HG03439 (cell line): ENCODE results near the gene TUT7.

ENCODE experiments used
- ATAC-seq: cut with Tn5 transposase; IDR thresholded peaks from one replicate; pipeline ENCODE4 v1.9.1; 2021; ENCODE audit warnings: mild to moderate bottlenecking, moderate library complexity; ENCODE audit not compliant: unreplicated experiment

Gene TUT7

DNA sequence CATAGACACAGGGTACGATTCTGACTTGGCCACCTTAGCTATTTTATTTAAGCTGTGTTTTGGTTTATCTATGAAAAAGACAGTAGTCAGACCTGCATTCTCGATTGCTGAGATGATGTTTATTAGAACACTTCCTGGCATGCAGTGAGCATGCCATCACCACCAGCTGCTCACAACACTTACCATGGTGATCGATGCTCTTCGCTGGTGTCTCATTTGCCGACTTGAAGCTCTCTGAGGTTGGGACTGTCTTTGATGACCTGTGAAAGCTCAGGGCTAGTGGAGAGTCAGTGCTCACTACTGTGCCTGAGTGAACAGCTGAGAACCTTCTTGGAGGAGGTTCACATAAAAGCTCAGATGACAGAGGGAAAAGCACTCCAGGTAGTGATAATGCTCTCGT, 90.3 kb downstream of the TUT7 start:
- ATAC-seq = no peak

- no peak for ATAC-seq
Observed at GRCh38 chr9:86262492-86262891, 91.7 kb downstream of the TUT7 start.

GRCh38 chr9:86259557-86259956, 94.7 kb downstream of the TUT7 start, which contains the start of gene C9orf153:
C9orf153 (minus strand) TSS chr9:86259657; CDS start chr9:86229603, 30,054 bp downstream.
- no peak for ATAC-seq

GRCh38 chr9:86257391-86257790, 96.8 kb downstream of the TUT7 start:
- ATAC-seq = no peak

DNA sequence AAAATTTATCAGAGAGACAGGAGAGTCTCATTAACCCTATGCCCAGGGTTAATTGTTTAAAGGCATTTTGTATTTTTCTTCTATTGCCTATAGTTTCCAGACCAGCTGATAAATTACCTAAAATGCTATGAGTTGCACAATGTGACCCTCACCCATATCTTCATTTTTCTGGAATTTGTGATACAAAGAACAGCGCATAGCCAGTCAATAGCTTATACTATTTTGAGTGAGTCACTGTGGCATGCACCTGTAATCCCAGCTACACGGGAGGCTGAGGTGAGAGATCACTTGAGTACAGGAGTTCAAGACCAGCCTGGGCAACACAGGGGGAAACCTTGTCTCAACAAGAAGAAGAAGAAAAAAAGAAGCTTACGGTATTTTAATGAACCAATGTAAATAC, 97.6 kb downstream of the TUT7 start:
- no peak for ATAC-seq

DNA sequence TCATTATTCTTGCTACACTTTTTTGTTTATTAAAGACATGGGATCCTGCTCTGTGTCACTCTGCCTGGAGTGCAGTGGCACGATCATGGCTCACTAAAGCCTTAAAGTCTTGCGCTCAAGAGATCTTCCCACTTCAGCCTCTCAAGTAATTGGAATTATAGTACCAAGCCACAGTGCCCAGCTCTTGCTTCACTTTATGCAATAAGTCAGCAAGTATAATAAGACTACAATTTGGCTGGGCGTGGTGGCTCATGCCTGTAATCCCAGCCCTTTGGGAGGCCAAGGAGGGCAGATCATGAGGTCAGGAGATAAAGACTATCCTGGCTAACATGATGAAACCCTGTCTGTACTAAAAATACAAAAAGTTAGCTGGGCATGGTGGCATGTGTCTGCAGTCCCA, 100.6 kb downstream of the TUT7 start:
- no peak for ATAC-seq

DNA sequence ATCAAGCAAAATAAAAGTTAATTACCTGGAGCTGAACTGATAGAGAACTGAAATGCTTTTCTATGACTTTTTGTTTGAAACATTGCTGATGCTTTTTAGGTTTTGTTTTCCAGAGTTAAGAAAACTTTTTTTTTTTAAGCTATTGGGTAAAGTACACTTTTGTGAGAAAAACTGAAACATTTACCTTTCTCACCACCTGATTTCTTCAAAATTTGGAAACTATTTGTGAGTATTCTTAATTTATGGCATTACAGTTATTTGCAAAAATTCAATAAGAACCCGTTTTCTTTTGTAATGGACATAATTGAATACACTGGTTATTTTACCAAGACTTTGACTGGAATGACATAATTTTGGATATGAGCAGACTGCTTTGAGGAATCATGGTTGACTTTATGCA, 101.3 kb downstream of the TUT7 start:
- no peak for ATAC-seq

DNA sequence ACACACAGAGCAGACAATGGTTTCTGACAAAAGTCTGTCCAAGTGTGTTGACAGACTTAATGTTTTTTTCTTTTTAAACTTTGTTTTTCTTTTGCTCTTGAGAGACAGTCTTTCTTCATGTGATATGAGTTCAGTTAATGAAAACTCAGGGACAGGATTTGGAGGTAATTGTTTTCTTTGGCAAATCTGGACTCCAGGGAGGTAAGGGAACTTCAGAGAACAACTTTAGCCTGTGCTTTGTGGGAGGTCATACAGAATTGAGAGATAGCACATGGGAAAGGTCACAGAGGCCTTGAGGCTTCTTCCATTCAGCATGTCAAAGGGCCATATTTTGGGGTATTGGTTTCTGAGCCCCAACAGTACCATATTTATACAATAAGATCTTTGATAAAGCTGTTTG, 104.1 kb downstream of the TUT7 start:
- no peak for ATAC-seq

GRCh38 chr9:86248746-86249145, 105.5 kb downstream of the TUT7 start:
- no peak for ATAC-seq

DNA sequence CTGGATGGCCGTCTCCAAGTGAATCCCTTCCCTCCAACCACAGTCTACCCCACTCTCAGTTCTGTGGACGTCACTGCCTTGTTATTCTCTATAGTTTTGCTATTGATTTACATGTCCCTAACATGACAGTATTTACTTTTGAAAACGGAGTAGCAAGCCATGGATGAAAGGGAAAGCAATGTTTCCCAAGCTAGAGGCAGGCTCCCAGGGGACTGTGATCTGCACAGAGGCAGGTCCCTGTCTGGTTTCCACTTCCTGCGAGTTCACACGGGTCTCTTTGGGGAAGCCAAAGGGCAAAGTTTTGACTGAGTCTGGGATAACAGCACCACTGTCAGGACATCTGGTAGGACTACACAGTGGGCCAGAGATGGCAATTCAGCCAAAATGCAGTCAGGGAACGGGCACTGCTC, 107.5 kb downstream of the TUT7 start:
- peak; percentile 71 for ATAC-seq

- no peak for ATAC-seq
Observed at GRCh38 chr9:86242071-86242470, 112.1 kb downstream of the TUT7 start.

DNA sequence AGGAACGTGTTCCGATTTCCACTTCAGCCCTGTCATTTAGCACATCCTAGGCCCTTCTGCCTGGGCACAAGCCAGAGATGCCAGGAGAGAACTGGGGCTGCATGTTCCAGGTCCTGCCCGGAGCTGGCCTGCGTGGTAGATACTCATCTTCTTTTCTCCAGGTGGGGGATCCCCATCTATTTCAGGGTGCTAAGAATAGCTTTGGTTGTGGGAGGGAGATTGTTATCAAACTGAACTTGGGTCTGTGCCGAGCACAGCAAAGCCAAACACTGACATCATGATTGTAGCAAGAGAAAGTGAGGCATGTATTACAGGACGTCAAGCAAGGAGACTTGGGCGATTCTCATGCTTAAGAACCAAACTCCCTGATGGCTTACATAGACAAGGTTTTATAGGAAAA, 113.0 kb downstream of the TUT7 start:
- no peak for ATAC-seq

DNA sequence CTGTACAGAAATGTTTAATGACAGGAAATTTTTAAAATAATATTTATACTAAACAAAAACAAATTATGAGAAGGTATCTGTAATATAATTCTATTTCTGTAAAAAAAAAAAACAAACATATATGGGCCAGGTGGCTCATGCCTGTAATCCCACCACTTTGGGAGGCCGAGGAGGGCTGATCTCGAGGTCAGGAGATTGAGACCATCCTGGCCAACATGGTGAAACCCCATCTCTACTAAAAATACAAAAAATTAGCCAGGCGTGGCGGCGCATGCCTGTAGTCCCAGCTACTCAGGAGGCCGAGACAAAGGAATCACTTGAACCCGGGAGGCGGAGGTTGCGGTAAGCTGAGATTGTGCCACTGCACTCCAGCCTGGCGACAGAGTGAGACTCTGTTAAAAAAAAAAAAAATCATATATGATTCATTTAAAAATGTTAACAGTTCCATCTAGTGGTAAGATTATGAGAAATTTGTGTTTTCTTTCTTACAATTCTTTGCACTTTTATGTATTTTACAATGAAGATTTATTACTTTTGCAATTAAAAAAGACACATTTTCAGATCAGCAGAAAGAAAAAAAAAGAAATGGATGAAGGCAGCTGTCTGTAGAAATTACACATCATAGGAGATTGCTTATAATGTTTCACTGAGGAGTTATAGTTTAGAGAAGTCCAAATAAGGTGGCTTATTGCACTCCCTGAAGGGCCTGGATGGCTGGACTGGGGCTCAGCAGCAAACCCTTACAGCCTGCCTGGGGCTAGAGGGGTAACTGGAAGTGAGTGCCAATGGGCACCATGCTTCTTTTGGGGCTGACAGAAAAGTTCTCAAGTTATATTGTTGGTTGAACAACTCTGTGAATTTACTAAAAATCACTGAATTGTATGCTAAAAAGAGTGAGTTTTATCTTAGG, 115.1 kb downstream of the TUT7 start:
- ATAC-seq = no peak
